A549 (cell line): ENCODE measurements around the gene ADGRL3.

ENCODE experiments used
- CBX8 ChIP-seq: fragments of 200-600 bp; sonication (generic); IDR thresholded peaks from 2 replicates; pipeline ENCODE4 v1.6.1; 2016
- EP300 ChIP-seq, 2 experiments: fragments of >200 bp; sonication (Bioruptor Twin); formaldehyde crosslinking; IDR thresholded peaks; 2 replicates in 1 of 2; 3 replicates in 1 of 2; pipeline ENCODE4 v1.6.1; 2016 to 2017
- POLR2A ChIP-seq: IDR thresholded peaks from 2 replicates; pipeline ENCODE4 v1.6.1; 2012; ENCODE audit warnings: mild to moderate bottlenecking, low read length
- RAD21 ChIP-seq, 2 experiments: fragments of >200 bp in 1 of 2; sonication (Bioruptor Twin) in 1 of 2; formaldehyde crosslinking in 1 of 2; IDR thresholded peaks in 1 of 2; conservative IDR thresholded peaks in 1 of 2; 2 replicates in 1 of 2; 3 replicates in 1 of 2; pipeline ENCODE4 v1.6.1; 2012 to 2018; ENCODE audit warnings: inconsistent platforms in 1 of 2
- SMC3 ChIP-seq: fragments of >200 bp; sonication (Bioruptor Twin); formaldehyde crosslinking; IDR thresholded peaks from 3 replicates; pipeline ENCODE4 v1.6.1; 2018; ENCODE audit warnings: inconsistent platforms
- TP53 ChIP-seq: fragments of 250-450 bp; sonication (Bioruptor Pico); IDR thresholded peaks from 2 replicates; pipeline ENCODE4 v1.5.0; 2021; ENCODE audit warnings: mild to moderate bottlenecking, moderate library complexity
- TF ChIP-seq, protein P1 (sequence below): fragments of >200 bp; sonication (Bioruptor Twin); formaldehyde crosslinking; IDR thresholded peaks from 3 replicates; pipeline ENCODE4 v1.5.1; 2016
- TF ChIP-seq, protein P2 (sequence below): IDR thresholded peaks from 2 replicates; pipeline ENCODE4 v1.6.1; 2012

DNA sequence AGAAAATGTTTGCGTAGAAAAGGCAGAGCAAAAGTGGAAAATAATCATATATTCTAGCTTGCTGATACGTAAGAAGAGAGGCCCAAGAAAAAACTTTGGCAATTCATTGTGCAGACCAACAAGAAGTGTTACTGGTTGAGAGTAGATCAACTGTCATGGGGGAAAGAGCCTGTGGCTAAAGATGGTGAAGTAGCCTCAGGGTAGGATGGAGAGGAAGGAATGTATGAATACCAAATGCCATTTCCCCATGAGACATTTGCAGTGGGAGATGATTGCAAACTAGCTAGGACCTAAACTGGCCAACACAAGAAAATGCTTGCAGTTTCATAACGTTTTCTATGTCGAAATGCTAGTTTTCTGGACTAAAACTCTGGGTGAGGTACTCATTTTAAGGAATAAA is 47.7 kb upstream of the ADGRL3 start:
- TF ChIP-seq, protein P1, sequence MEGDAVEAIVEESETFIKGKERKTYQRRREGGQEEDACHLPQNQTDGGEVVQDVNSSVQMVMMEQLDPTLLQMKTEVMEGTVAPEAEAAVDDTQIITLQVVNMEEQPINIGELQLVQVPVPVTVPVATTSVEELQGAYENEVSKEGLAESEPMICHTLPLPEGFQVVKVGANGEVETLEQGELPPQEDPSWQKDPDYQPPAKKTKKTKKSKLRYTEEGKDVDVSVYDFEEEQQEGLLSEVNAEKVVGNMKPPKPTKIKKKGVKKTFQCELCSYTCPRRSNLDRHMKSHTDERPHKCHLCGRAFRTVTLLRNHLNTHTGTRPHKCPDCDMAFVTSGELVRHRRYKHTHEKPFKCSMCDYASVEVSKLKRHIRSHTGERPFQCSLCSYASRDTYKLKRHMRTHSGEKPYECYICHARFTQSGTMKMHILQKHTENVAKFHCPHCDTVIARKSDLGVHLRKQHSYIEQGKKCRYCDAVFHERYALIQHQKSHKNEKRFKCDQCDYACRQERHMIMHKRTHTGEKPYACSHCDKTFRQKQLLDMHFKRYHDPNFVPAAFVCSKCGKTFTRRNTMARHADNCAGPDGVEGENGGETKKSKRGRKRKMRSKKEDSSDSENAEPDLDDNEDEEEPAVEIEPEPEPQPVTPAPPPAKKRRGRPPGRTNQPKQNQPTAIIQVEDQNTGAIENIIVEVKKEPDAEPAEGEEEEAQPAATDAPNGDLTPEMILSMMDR = no peak
- TF ChIP-seq EP300 (IDR thresholded peaks at IDR 0.05) (no peak), POLR2A (no peak), RAD21 (conservative IDR thresholded peaks at IDR 0.05 in 1 of 2, IDR thresholded peaks at IDR 0.05 in 1 of 2) (no peak), CBX8 (no peak), SMC3 (no peak), TP53 (CRISPR knock-in tag) (no peak)
- TF ChIP-seq, protein P2, sequence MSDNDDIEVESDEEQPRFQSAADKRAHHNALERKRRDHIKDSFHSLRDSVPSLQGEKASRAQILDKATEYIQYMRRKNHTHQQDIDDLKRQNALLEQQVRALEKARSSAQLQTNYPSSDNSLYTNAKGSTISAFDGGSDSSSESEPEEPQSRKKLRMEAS = no peak
